Activated naive CD8-positive, alpha-beta T cell (primary cell): ENCODE measurements around the gene SPIN3.

ENCODE experiments used
- H3K27ac Mint-ChIP-seq: one replicate; pipeline ENCODE4 v1.8.0; 2021; ENCODE audit warnings: mixed read lengths
- H3K27me3 Mint-ChIP-seq: one replicate; pipeline ENCODE4 v1.8.0; 2021; ENCODE audit warnings: mixed read lengths
- H3K36me3 Mint-ChIP-seq: one replicate; pipeline ENCODE4 v1.8.0; 2021; ENCODE audit warnings: mixed read lengths
- H3K4me1 Mint-ChIP-seq: one replicate; pipeline ENCODE4 v1.8.0; 2021; ENCODE audit warnings: low read depth, mixed read lengths
- H3K4me3 Mint-ChIP-seq: one replicate; pipeline ENCODE4 v1.8.0; 2021; ENCODE audit warnings: mild to moderate bottlenecking, mixed read lengths
- H3K9me3 Mint-ChIP-seq: one replicate; pipeline ENCODE4 v1.8.0; 2021; ENCODE audit warnings: low read depth, mixed read lengths

The SPIN3 gene

DNA sequence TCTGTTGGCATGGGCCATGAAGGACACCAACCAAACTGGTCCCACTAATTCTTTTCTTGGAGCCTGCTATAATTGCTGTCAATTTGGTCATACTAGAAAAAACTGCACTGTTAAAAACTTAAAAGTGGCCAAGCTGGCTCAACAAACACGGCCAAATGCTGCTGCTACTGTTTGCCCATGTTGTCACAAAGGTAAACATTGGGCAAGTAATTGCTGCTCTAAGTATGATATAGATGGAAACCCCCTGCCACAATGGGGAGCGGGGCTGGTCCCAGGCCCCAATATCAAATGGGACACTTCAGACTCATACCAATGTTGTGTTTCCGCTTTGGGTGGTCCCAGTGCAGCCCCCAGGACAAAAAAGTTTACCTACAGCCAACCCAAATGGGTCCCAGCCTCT lies 52.1 kb downstream of the SPIN3 start:
- no peak overlapping the region for H3K27ac Mint-ChIP-seq
- no peaks in the 10 kb centered on the region for H3K9me3 Mint-ChIP-seq
- no peaks in the 10 kb centered on the region for H3K36me3 Mint-ChIP-seq
- no peak overlapping the region for H3K4me3 Mint-ChIP-seq
- no peaks in the 10 kb centered on the region for H3K4me1 Mint-ChIP-seq
- H3K27me3 Mint-ChIP-seq: no peaks in the 10 kb centered on the region
